HG03280 (cell line): ENCODE data around the gene ZNF511.
"Not testable (repeated sequence)": the region's sequence is repeated elsewhere in the genome, so short reads cannot be mapped to it uniquely, and the experiment has no call there.

Source experiments
- ATAC-seq: cut with Tn5 transposase; IDR thresholded peaks from one replicate; pipeline ENCODE4 v1.9.1; 2021; ENCODE audit warnings: mild to moderate bottlenecking, moderate library complexity; ENCODE audit not compliant: unreplicated experiment

The ZNF511 gene

DNA sequence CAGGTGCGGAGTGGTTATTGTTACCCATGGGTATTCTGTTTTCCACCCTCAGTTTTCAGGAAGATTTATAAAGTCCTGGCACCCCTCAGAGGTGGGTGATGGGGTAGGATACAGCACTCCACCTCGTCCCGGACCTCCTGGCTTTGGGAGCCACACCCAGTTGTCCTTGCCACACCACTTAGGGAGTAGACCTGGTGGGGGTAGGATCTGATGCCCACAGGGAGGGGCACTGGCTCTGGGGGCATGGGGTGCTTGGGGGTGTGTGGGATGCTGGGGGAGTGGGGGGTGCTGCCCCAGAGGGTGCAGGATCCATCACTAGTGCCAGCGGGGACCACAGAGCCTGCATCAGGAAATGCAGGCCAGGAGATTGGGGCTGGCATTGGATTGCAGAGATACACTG, 4.5 kb downstream of the ZNF511 start:
- ATAC-seq = no peak

DNA sequence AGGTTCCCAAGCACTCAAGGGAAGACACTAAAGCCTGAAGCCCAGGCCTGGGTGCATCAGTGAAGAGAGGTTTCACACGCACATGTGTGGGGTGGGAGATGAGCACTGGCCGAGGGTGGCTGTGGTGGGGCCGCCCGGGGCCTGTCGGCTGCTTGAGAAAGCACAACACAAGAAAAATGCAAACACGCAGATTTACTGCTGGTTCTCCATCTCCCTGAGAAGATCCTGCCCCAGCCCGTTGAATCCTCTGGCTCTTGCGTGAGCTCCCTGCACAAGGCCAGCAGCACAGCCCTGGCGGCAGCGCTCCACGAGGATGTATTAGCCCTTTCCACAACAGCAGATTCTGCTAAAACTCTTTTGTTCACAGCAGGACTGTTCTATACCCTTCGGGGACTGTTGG, 6.2 kb downstream of the ZNF511 start:
- no peak for ATAC-seq

DNA sequence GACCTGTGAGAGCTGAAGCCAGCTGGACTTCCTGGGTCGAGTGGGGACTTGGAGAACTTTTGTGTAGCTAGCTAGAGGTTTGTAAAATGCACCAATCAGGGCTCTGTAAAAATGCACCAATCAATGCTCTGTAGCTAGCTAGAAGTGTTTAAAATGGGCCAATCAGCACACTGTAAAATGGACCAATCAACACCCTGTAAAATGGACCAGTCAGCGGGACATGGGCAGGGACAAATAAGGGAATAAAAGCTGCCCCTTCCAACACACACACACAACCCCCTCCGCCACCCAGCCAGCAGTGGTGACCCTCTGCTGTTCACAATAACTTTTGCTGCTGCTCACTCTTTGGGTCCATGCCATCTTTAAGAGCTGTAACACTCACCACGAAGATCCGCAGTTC, 7.1 kb downstream of the ZNF511 start:
- ATAC-seq = no peak

DNA sequence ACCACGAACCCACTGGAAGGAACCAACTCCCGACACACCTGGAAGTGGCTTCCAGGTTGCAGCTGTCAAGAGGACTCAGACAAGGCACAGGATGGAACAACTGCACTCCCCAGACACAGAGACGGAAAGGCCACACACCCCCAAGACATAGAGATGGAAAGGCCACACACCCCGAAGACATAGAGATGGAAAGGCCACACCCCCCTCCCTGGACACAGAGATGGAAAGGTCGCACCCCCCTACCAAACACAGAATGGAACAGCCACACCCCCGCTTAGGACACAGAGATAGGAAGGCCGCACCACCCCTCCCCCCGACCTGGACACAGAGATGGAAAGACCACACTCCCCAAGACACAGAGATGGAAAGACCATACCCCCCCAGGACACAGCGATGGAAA, 7.6 kb downstream of the ZNF511 start:
- no peak for ATAC-seq

DNA sequence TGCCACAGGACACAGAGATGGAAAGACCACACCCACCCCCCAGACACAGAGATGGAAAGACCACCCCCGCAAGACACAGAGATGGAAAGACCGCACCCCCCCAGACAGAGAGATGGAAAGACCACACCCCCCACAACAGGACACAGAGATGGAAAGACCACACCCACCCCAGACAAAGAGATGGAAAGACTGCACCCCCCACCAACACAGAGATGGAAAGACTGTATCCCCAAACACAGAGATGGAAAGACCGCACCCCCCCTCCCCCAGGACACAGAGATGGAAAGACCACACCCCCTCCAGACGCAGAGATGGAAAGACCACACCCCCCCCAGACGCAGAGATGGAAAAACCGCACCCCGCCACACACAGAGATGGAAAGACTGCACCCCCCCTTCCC, 8.0 kb downstream of the ZNF511 start:
- ATAC-seq = no peak

DNA sequence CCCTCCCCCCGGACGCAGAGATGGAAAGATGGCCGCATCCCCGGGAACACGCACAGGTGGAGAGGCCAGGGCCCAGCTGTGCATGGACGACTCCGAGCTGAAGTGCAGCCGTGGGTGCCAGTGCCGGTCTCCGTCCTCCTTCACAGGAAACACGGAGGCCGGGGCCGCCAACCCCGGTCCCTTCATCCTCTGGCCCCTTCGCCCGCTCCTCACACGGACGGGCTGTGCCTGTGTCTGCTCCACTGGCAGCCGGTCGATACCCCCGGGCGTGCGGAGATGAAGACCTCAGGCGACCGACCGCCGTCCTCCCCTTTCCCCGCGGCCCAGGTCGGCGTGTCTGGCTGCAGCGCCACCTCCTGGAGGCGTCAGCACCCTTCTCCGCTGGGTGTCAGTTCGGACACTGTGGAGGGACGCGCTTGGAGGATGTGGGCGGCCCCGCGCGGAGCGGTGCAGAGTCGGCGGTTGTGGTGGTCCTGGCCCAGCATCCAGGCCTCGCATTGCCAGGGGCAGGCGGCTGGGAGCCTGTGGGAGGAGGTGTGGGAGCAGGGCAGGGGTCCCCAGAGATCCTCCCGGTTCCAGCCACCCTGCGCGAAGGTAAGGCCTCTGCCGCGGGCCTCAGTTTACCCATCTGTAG, 9.9 kb downstream of the ZNF511 start:
- ATAC-seq = peak; percentile 80

DNA sequence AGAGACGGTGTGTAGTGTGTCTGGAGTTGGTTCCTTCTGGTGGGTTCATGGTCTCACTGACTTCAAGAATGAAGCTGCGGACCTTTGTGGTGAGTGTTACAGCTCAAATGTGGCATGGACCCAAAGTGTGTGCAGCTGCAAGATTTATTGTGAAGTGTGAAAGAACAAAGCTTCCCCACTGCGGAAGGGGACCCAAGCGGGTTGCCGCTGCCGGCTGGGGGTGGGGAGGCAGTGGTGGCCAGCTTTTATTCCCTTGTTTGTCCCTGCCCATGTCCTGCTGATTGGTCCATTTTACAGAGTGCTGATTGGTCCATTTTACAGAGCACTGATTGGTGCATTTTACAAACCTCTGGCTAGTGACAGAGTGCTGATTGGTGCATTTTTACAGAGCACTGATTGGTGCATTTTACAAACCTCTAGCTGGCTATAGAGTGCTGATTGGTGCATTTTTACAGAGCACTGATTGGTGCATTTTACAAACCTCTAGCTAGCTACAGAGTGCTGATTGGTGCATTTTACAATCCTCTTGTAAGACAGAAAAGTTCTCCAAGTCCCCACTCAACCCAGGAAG, 12.2 kb downstream of the ZNF511 start:
- not testable (repeated sequence) for ATAC-seq

DNA sequence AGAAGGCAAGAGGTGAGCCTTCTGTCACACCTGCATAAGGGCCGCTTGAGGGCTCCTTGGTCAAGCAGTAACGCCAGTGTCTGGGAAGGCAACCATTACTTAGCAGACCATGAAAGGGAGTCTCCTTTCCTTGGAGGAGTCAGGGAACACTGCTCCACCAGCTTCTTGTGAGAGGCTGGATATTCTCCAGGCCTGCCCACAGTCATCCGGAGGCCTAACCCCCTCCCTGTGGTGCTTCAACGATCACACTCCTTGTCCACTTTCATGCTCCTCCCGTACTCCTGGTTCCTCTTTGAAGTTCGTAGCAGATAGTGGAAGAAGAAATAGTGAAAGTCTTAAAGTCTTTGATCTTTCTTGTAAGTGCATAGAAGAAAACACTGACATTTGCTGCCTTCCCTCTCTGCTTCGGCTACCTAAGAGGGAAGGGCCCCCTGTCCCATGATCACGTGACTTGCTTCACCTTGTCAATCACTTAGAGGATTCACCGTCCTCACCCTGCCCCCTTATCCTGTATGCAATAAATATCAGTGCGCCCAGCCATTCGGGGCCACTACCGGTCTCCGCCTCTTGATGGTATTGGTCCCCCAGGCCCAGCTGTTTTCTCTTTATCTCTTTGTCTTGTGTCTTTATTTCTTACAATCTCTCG, 13.5 kb downstream of the ZNF511 start:
- ATAC-seq = not testable (repeated sequence)

DNA sequence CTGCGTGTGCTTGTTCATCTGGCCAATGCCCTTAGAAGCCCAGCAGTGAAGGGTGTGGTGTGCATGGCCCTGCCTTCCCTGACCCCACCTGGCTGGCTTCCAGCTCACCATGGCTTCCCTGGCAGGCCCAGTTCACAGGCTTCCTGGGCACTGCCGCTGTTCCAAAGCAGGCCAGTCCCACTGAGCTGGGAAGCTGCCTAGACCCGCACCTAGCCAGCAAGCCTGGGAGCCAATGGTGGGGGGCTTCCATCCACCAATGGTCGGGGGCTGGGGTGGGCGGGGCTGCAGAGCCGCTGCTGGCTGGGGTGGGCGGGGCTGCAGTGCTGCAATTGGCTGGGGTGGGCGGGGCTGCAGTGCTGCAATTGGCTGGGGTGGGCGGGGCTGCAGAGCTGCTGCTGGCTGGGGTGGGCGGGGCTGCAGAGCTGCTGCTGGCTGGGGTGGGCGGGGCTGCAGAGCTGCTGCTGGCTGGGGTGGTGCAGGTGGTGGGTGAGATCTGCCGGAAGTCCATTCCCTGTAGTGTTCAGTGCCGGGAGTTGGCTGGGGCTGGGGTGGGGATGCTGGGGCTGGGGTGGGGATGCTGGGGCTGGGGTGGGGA, 15.6 kb downstream of the ZNF511 start:
- ATAC-seq = peak; percentile 53

DNA sequence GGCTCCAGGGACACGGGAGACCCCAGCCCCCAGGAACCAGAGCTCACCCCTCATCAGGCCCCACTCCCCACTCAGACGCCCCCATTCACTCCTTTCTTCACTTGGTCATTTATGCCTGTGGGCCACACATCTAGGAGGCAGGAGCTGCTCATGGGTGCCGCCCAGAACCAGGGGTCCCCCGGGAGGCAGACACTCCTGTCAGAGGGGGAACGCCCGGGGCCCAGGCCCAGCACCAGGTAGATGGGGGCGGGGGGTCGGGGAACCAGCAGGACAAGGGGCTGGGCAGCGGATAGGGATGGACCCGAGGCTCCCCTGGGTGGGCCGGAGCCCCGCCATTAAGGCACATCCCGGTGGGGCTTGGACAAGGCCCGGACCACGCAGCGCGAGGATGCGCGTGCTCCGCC, 16.1 kb downstream of the ZNF511 start:
- ATAC-seq = no peak

DNA sequence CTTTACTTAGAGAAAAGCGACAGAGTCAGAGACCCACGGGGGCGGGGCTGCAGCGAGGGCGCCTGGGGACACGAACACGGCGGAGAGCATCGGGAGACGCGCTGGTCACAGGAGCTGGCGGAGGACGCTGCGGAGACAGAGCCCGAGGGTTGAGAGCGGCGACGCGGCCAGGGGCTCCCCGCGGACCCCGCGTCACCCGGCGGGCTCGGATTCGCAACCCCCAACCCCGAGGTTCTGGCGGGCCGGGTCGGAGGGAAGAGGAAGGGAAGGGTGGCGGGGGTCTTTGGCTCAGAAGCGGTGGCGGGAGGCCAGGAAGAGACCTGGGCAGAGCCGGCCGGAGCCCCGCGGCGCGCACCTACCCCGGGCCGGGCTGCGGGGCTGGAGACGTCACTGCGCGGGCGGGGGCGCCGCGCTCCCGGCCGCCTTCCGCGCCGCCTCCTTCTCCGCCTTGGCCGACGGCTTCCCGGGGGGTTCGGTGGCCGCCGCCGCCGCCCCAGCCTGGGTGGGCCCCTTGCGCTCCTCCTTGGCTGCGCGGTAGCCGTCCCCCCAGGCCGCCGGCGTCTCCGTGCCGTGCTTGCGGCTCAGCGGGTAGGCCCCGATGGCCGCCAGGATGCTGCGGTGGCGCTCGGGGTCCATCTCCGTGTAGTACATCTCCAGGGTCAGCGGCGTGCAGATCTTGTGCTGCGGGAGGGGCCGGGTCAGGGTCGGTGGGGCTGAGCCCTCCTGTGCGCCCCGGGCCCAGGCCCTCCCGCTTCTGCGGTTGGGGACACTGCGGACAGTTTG, 16.9 kb downstream of the ZNF511 start:
- no peak for ATAC-seq

DNA sequence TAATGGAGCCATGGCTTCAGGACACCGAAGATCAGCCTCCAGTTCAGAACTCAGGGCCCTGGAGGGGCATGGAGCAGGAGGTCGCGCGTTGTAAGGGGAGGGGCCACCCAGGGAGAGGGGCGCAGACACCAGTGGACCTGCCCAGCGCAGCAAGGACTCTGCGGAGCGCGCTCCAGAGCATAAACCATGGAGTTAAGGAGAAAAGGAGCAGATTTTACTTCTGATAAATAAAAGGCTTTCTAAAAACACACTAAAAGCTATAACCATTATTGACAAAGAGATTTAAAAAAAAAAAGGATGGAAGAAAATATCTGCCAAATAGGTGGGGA, 17.5 kb downstream of the ZNF511 start:
- ATAC-seq = no peak

DNA sequence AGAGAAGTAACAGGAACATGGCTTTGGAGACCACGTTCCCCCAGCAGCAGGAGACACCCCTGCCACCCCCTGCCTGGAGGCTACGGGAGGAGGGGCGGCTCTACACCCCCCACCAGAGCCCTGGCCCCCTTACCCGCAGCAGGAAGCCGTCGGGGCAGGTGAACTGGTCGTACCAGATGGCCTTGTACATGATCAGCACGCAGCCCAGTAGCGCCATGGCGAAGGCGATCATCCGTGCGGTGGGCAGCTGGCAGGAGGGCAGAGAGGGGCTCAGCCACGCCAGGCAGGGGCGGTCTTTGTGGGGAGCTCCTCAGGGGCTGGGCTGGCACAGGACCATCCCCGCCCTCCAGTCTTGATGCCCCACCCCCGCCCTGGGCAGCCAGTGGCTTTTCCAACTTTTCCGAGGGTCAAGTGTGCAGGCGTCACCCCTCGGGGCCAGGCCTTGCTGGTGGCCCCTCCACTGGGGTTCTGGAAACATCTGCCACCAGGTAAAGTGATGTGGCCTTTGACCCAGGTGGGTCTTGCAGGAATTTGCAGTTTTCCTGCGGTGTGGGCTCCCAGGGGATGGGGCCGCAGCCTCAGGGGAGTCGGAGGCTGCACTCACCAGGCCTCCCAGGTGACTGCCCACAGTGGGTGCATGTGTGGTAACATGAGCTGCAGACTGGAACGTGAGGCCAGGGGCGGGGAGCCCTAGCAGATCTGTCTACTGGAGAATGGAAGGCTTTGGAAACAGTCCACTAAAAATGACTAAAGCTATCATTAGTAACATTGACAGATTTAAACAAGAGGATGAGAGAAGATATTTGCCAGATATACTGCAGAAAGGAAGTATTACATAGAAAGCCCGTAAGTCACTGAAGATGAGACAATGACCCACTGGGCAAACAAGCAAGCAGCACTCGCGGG, 18.3 kb downstream of the ZNF511 start:
- ATAC-seq = no peak

DNA sequence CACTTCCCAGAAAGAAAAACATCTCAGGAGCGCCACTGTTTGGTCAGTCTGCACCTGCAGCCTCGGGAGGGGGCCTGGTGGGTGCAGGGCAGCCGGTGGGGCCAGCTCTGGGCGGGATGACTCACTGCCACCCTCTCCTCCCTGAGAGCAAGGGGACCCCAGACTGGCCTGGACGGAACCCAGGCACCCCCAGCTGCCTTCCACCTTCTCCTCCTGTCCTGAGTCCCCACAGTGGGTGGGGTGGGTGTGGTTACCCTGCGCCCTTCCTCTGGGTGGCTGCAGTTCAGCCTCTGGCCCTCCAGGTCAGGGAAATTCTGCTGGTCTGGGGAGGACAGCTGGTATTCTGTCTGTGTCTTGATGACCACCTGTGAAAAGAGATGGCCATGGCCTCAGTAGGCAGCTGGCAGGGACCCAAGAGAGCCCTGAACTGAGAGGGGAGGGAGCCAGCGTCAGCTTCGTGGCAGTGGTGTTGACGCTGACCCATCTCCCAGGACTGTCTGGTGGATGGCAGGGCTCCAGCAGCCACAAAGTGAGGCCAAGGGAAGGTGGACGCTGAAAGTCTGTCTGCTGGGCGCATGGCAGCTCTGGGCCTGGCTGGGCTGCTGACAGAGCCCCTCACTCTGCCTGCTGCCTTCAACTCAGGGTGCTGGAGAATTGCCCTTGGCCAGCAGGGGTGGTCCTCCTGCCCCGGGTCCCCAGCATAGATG, 19.1 kb downstream of the ZNF511 start:
- ATAC-seq = no peak

DNA sequence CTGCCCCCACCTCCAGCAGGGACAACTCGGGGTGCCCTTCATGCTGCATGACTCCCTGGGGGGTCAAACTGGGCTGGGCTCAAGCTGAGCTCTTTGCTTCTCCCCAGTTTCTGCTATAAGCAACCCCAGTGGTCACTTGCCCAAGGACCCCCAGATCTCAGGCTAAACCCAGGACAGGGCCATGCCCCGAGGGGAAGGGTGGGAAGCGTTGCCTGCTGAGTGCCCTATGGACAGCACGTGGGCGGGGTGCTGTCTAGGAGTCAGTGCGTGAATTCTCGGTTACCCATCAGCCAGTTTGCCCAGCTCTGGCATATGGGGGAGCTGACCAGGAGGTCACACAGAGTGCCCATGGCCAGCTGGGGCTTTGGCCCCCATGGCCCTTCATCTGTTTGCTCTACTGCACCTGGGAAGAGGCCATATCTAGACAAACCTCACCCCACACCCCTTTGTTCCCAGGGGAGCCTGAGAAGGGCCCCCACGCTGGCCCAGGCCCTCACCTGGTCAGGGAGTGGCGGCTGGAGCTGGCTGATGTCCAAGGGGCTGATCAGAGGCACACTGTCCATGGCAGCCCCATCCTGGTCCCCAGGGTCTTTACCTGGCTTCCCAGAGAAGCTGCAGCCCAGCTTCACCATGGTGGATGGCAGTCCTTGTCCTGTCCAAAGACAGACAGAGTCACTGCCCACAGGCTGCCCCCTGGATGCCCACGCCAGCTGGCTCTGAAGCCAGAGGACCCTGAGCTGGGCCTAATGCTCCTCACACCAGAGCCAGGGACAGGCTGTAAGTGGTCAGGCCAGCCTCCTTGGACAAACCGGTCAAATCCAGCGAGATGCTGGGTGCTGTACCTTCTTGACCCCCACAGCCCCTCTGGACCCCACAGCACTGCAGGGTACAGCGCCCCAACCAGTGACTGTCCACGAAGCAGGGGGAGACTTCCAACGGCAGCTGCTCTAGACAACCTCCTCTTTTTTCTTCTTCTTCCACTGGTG, 19.9 kb downstream of the ZNF511 start:
- no peak for ATAC-seq

DNA sequence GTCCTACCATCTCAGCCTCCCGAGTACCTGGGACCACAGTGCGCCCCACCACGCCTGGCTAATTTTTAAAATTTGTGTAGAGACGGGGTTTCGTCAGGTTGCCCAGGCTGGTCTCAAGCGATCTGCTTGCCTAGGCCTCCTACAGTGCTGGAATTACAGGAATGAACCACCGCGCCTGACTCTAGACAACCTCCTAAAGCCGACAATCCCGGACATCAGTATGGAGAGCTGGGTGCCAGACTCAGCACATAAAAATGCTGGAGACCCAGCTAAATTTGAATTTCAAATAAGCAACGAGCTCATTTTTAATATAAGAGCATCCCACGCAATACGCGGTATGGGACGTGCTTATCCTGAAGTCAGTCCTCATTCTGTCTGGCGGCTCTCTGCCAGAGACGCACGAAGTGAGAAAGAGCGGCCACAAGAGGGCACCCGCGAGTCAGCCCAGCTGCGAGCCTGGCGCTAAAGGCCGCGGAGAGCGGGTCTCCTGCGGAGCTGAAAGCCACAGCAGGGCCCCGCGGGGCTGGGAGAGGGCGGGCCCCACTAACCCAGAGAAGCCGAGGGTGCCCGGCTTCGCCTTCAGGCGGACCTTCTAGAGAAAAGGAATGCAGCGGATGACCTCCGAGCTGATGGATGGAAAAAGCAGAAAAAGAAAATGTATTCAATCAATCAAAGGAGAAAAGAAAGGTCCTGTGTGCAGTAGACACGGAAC, 20.9 kb downstream of the ZNF511 start:
- peak; percentile 86 for ATAC-seq

DNA sequence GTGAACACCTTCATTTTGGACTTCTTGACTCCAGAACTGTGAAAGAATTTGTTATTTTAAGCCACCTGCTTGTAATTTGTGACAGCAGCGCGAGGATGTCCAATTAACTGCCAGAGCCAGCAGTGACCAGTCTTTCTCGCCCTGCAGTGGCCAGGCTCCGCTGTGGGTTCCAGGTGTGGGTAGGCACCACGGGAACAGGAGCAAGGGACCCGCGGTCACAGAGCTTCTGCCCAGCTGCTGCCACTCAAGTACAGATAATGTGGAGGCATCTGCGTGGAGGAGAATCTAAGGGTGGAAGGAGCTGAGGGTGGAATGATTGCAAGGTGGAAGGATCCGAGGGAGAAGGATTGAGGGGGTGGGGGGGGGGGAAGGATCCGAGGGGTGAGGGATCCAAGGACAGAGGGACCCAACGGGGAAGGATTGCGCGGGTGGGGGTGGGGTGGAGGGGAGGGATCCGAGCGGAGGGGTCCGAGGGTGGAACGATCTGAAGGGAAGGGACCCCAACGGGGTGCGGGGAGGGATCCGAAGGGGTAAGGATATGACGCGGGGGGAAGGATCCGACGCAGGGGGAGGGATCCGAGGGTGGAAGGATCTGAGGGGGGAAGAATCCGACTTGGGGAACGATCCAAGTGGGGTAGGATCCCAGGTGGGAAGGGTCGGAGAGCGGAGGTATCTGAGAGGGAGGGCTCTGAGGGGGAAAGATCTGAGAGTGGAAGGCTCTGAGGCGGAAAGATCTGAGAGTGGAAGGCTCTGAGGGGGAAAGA, 24.4 kb downstream of the ZNF511 start:
- no peak for ATAC-seq
